H1 (cell line): ENCODE data around the gene INTS6. TPM values are rescaled to one million over a fixed set of nuclear protein-coding genes. Genes with fewer than 3 reads are reported as not detected.

Source experiments
- CHD1 ChIP-seq: IDR thresholded peaks from 2 replicates; pipeline ENCODE4 v1.6.1; 2012; ENCODE audit warnings: low read depth, low read length, improper control_type of control experiment
- CHD7 ChIP-seq: fragments of 300-600 bp; sonication (generic); IDR thresholded peaks from 2 replicates; pipeline ENCODE4 v1.7.1; 2012; ENCODE audit warnings: low read length, moderate library complexity, mild to moderate bottlenecking, inconsistent platforms; ENCODE audit not compliant: insufficient replicate concordance
- GTF2F1 ChIP-seq: IDR thresholded peaks from 2 replicates; pipeline ENCODE4 v1.6.1; 2012; ENCODE audit warnings: low read depth, low read length, improper control_type of control experiment, borderline replicate concordance
- JUN ChIP-seq: IDR thresholded peaks from 2 replicates; pipeline ENCODE4 v1.6.1; 2011; ENCODE audit warnings: low read depth, mild to moderate bottlenecking, improper control_type of control experiment, low read length
- NRF1 ChIP-seq: IDR thresholded peaks from 2 replicates; pipeline ENCODE4 v1.6.1; 2011; ENCODE audit warnings: mild to moderate bottlenecking, low read depth, low read length, improper control_type of control experiment
- RAD21 ChIP-seq, 2 experiments: IDR thresholded peaks in 1 of 2; conservative IDR thresholded peaks in 1 of 2; 2 replicates each; pipeline ENCODE4 v1.6.1; 2011; ENCODE audit warnings: low read depth in 2 of 2, low read length in 2 of 2, improper control_type of control experiment in 1 of 2, inconsistent platforms in 1 of 2, mild to moderate bottlenecking in 1 of 2, moderate library complexity in 1 of 2
- RBBP5 ChIP-seq: IDR thresholded peaks from 2 replicates; pipeline ENCODE4 v1.7.1; 2012; ENCODE audit warnings: low read depth, mild to moderate bottlenecking, inconsistent platforms, low read length, moderate library complexity, borderline replicate concordance
- RNF2 ChIP-seq: fragments of 200-900, 300-1000 bp; sonication (generic); IDR thresholded peaks from 2 replicates; pipeline ENCODE4 v1.7.1; 2016; ENCODE audit warnings: borderline replicate concordance, low read depth, mild to moderate bottlenecking, antibody characterized with exemption, low read length; ENCODE audit not compliant: poor library complexity, severe bottlenecking; ENCODE audit errors: missing control alignments
- SP1 ChIP-seq: IDR thresholded peaks from 2 replicates; pipeline ENCODE4 v1.6.1; 2011; ENCODE audit warnings: low read depth, low read length
- SRF ChIP-seq: IDR thresholded peaks from 2 replicates; pipeline ENCODE4 v1.6.1; 2011; ENCODE audit warnings: mild to moderate bottlenecking, low read depth, low read length, moderate library complexity
- TEAD4 ChIP-seq: IDR thresholded peaks from 2 replicates; pipeline ENCODE4 v1.6.1; 2012; ENCODE audit warnings: low read depth, low read length, inconsistent platforms, mixed read lengths
- ZNF274 ChIP-seq: IDR thresholded peaks from 2 replicates; pipeline ENCODE4 v1.7.0; 2012; ENCODE audit warnings: low read length, borderline replicate concordance; ENCODE audit errors: extremely low read depth
- polyA plus RNA-seq, 7 experiments: library from polyadenylated mRNA; depleted of rRNA in 3 of 7; stranded (reverse) in 5 of 7; unstranded in 2 of 7; fragments of >200 nt in 5 of 7; fragments of 200-250 nt in 2 of 7; gene quantifications; 1 replicate in 5 of 7; 2 replicates in 1 of 7; 4 replicates in 1 of 7; pipeline versions ENCODE4 v1.2.1 to v1.2.3, GENCODE V29; 2011 to 2013; ENCODE audit warnings: missing spikeins in 2 of 7, mixed read lengths in 2 of 7
- total RNA-seq: library from RNA; stranded (reverse); fragmentation: NEBNext Ultra II Directional; extraction: Animal tissue kit (Norgen Biotek cat#: 25700); gene quantifications from 2 replicates; pipeline ENCODE4 v1.2.1, GENCODE V29; 2021

INTS6 gene
- total and polyA plus RNA-seq, 2 of the 8 experiments (the other 6 are each of a cell fraction or from before 2014, with no cell fraction given), result 12.6 to 42.8 TPM

- TF ChIP-seq CHD7, result no peak
- TF ChIP-seq RNF2, result no peak
- no peak for TF ChIP-seq SRF
- TF ChIP-seq NRF1, result no peak
- TF ChIP-seq CHD1, result no peak
- TF ChIP-seq RBBP5, result no peak
- TF ChIP-seq ZNF274, result no peak
- no peak for TF ChIP-seq SP1
- TF ChIP-seq JUN, result no peak
- no peak for TF ChIP-seq GTF2F1
- no peak for TF ChIP-seq TEAD4
- no peak for TF ChIP-seq RAD21 (IDR thresholded peaks at IDR 0.05 in 1 of 2, conservative IDR thresholded peaks at IDR 0.05 in 1 of 2; ENCODE audit: low read depth in 2 of 2, low read length in 2 of 2)
These were observed 126.1 kb downstream of the INTS6 start (continued) for GRCh38 chr13:51326777-51327176.
